HG02763 (cell line): ENCODE data around the gene ATP2A3.

ENCODE experiments used
- ATAC-seq: cut with Tn5 transposase; IDR thresholded peaks from one replicate; pipeline ENCODE4 v1.9.1; 2021; ENCODE audit warnings: mild to moderate bottlenecking, moderate library complexity; ENCODE audit not compliant: unreplicated experiment

ATP2A3 gene

GRCh38 chr17:3964203-3965117 is at the start of gene ATP2A3:
Gene ATP2A3 (minus strand): TSS chr17:3964437. CDS start chr17:3964291, 146 bp downstream.
- ATAC-seq = peak; percentile 40

GRCh38 chr17:4010754-4011153 is 46.5 kb upstream of the ATP2A3 start:
- ATAC-seq = no peak

- ATAC-seq = no peak
Measured at GRCh38 chr17:4009186-4009785, 45.0 kb upstream of the ATP2A3 start.

GRCh38 chr17:4008441-4009185 is 44.4 kb upstream of the ATP2A3 start:
- ATAC-seq = no peak

DNA sequence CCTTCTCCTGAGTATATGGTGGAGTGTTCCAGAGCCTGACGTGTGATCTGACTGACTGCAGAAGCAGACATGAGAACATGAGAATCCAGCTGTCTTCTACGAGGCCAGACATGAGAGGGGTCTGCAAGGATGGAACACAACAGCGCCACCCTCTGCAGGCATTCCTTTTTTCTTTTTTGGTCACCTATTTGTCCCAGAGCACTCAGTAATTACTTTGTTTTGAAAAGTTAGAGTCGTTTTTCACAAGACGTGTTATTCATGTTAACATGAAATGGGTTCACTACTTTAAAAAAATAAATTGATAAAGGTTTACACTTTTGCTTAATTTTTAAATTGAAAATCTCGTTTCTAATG is 43.8 kb upstream of the ATP2A3 start:
- no peak for ATAC-seq

DNA sequence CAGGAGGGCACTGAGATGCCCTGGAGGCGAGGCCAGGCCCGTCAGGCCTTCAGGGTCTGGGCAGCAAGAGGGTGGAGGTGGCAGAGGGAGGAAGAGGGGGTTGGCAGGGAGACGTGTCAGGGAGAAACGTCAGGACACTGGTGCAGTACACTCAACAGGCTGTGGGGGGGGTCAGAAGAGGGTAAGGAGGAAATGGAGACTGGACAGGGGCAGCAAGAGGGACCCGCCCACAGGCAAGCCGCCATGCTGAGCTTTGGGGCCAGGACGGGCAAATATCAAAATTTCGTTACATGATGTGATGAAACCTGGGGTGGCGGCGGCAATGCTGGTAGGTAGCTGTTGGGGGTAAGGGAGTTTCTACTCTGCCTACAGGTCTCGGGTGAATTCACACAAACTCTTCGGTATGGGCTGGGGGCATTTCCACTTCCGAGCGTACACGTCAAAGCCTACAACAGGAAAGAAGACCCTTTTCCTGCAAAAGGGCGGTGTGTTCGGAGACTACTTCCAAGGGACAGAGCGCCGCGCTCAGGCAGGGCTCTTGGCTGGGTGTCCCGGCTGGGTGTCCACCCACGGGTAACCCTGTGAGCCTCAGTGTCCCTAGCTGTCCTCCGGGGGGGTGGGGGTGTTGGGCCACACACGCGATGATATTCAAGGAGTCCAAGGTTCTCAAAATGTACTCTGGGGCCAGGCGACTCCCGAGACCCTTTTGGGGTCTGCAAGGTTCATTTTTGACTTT is 43.3 kb upstream of the ATP2A3 start:
- no peak for ATAC-seq

DNA sequence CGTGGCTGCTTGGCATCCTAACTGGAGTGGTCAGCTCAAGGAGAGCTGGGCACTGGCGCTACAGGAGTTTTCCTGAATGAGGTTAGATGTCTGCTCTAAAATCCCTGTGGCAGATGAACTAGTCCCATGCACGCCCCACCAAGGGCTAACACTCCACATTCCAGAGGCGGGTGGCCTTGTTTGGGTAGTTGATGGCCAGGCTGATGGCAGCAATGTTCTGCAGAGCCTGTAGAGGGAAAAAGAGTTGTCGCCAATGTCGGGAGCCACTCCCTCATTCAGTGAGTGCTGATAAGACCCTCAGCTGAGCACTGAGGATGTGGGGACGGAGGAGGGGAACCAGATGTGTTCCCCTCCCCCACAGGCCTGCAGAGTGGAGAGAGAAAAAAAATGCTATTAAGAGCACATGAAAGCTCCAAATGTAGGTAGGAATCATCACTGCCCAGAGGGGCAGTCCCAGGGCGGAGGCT is 42.5 kb upstream of the ATP2A3 start:
- ATAC-seq = no peak

DNA sequence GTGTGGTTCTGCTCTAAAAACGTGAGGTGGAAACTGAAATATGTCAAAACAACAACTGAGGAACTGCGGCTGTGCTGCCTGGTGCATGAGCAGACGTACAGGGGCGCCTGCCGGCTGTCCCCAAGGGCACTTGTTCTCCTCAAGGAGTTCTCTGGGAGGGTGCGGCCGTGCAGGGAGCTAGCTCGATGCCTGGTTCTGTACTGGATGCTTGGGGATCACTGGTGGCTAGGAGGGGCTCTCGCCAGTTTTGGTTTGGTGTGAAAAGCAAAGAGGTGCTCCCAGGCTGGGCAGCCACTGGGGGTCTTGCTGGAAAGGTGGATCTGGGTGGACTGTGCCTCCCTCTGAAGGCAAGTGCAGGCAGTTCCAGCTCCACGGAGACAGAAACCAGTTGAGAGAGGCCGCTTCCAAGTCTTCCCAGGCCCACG is 41.9 kb upstream of the ATP2A3 start:
- ATAC-seq = no peak

- ATAC-seq = no peak
Measured at GRCh38 chr17:4005296-4006164, 41.3 kb upstream of the ATP2A3 start.

DNA sequence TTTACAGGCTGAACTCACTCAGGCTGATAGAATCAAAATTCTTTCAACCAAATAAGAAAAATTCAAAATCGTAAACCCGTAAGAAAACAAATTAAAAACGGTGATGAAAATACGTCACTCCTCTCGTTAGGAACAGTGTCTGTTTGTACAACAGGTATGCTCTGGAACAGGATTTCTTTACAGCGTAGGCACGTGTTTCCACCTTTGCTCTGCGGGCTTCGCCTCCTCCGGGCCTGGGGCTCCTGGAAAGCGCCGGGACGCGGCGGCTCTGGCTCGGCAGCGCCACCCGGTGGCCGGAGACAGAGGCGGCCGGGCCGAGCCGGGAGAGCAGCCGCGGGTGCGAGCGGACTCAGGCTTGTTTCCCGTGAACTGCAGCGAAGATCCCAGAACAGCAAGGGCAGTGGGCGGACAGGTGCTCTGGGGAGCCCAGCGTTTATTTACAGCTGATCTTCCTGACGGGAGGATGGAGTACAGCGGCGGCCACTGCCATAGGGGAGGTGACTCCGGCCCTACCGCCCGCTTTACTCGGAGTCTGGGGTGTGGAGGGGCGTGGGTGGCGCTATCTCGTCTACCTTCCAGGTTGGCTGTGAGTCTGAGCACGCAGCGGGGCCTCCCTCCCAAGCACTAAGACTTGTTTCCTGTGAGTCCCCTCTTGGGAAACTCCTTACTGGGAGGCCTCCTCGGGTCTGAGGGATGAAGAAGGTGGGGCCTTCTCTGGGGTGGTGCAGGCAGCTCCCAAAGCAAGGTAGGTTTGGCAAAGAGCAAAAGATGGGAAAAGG is 40.5 kb upstream of the ATP2A3 start:
- no peak for ATAC-seq

- ATAC-seq = no peak
Measured at GRCh38 chr17:4003501-4004421, 39.5 kb upstream of the ATP2A3 start.

DNA sequence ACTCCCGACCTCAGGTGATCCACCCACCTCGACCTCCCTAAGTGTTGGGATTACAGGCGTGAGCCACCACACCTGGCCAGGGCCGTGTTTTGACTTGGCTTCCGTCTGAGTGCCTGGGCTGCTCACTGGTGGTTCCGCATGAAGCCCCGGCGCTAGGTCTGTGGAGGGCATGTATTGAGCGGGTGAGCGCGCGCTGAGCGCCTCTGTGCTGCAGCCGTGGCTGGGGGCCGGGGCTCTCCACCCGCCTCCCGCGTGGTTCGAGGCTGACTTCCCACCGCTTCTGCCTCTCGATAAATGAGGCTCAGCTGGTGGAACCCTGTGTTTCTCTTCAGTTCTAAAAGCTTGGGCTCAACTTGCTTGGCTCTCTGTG is 38.9 kb upstream of the ATP2A3 start:
- ATAC-seq = no peak

- no peak for ATAC-seq
Measured at GRCh38 chr17:4001048-4001590, 36.9 kb upstream of the ATP2A3 start.

GRCh38 chr17:3998436-3998835 is 34.2 kb upstream of the ATP2A3 start:
- no peak for ATAC-seq

- ATAC-seq = no peak
Measured at GRCh38 chr17:3995067-3995466, 30.8 kb upstream of the ATP2A3 start.

GRCh38 chr17:3994221-3994576 is 30.0 kb upstream of the ATP2A3 start:
- ATAC-seq = no peak

DNA sequence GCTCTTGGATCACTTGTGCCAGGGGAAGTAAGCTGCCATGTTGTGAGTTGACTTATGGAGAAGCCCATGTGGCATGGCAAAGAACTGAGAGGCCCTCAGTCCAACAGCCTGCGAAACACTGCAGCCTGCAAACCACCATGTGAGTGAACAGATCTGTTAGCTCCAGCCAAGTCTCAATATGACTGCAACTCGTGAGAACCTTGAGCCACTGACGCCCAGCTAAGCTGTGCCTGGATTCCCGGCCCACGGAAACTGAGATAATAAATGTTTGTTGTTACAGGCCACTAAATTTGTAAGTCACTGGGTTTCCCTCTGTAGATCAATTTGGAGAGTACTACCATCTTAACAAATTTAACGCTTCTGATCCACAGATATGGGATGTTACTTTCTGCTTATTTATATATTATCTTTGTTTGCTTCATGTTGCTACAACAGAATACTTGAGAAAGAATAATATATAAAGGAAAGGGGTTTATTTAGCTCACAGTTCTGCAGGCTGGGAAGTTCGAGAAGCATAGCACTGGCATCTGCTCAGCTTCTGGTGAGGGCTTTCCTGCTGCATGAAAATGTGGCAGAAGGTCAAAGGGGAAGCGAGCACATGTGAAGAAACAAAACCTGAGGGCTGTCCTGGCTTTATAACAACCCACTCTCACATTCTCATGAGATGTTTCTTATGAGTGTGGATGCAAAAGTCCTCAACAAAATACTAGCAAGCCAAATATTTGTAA is 29.4 kb upstream of the ATP2A3 start:
- no peak for ATAC-seq
